HG03280 (cell line): ENCODE measurements around the gene SDCBP2.

ENCODE experiments used
- ATAC-seq: cut with Tn5 transposase; IDR thresholded peaks from one replicate; pipeline ENCODE4 v1.9.1; 2021; ENCODE audit warnings: mild to moderate bottlenecking, moderate library complexity; ENCODE audit not compliant: unreplicated experiment

Gene SDCBP2

GRCh38 chr20:1315804-1316203, 13.1 kb downstream of the SDCBP2 start:
- ATAC-seq, result no peak

GRCh38 chr20:1313236-1313964, 15.5 kb downstream of the SDCBP2 start:
- no peak for ATAC-seq

GRCh38 chr20:1312904-1313235, 16.1 kb downstream of the SDCBP2 start:
- ATAC-seq, result no peak

GRCh38 chr20:1312308-1312707, 16.6 kb downstream of the SDCBP2 start:
- no peak for ATAC-seq

- ATAC-seq, result no peak
Measured at GRCh38 chr20:1310506-1311190, 18.3 kb downstream of the SDCBP2 start.

GRCh38 chr20:1310071-1310470, 18.9 kb downstream of the SDCBP2 start:
- no peak for ATAC-seq

- ATAC-seq, result no peak
Measured at GRCh38 chr20:1309439-1309847, 19.5 kb downstream of the SDCBP2 start.

GRCh38 chr20:1308702-1309095, 20.2 kb downstream of the SDCBP2 start:
- ATAC-seq, result no peak

- no peak for ATAC-seq
Measured at GRCh38 chr20:1308067-1308701, 20.8 kb downstream of the SDCBP2 start.

GRCh38 chr20:1307571-1307971, 21.4 kb downstream of the SDCBP2 start:
- no peak for ATAC-seq

- ATAC-seq, result no peak
Measured at GRCh38 chr20:1307171-1307570, 21.8 kb downstream of the SDCBP2 start.

- no peak for ATAC-seq
Measured at GRCh38 chr20:1306316-1307135, 22.4 kb downstream of the SDCBP2 start.

GRCh38 chr20:1305712-1306111, 23.2 kb downstream of the SDCBP2 start:
- no peak for ATAC-seq

GRCh38 chr20:1304710-1305515, 24.0 kb downstream of the SDCBP2 start:
- no peak for ATAC-seq

- no peak for ATAC-seq
Measured at GRCh38 chr20:1302685-1303541, 26.0 kb downstream of the SDCBP2 start.

- no peak for ATAC-seq
Measured at GRCh38 chr20:1301031-1301529, 27.9 kb downstream of the SDCBP2 start.

- no peak for ATAC-seq
Measured at GRCh38 chr20:1300083-1300840, 28.7 kb downstream of the SDCBP2 start.

GRCh38 chr20:1299522-1299921, 29.4 kb downstream of the SDCBP2 start:
- no peak for ATAC-seq
